Activated naive CD4-positive, alpha-beta T cell treated with anti-CD3 and anti-CD28 coated beads, Interleukin-2, amount 50 U/mL, for 16 hours (primary cell): ENCODE results near the gene BCAS3.
"Not testable (repeated sequence)": the region's sequence is repeated elsewhere in the genome, so short reads cannot be mapped to it uniquely, and the experiment has no call there.

Experiments
- DNase-seq: peaks from one replicate; pipeline ENCODE4 v3.0.0-alpha.2; 2020

BCAS3 gene

DNA sequence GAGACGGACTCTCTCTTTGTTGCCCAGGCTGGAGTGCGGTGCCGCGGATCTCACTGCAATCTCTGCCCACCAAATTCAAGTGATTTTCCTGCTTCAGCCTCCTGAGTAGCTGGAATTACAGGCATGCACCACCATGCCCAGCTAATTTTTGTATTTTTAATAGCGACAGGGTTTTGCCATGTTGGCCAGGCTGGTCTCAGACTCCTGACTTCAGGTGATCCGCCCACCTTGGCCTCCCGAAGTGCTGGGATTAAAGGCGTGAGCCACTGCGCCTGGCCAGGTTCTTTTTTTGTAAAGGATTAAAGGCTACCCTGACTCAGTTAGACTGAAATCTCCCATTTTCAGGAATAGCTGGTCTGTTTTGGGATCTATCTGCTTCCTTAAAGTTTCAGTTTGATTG, 681.9 kb downstream of the BCAS3 start:
- not testable (repeated sequence) for DNase-seq

DNA sequence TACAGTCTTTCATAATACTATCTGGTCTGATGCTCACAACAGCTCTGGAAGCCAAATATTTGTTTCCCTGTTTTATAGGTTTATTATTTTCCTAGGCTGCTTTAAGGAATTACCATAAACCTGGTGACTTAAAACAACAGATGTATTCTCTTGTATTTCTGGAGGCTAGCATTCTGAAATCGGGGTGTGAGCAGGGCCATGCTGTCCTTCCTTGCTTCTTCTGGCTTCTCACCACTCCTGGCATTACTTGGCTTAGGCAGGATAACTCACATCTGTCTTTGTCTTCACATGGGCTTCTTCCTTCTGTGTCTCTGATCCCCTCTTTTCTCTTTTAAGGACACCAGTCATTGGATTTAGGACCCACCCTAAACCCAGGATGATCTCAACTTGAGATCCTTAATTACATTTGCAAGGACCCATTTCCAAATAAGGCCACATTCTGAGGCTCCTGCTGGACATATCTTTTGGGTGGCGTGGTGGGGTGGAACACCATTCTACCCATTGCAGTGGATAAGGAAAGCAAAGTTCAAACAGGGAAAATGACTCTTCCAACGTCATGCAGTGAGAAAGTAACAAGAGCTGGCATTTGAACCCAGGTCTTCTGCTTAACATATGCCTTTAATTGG, 682.8 kb downstream of the BCAS3 start:
- no peak for DNase-seq

GRCh38 chr17:61361084-61361483, 683.4 kb downstream of the BCAS3 start:
- DNase-seq: no peak

- DNase-seq: no peak
Measured at GRCh38 chr17:61362396-61362795, 684.7 kb downstream of the BCAS3 start.

DNA sequence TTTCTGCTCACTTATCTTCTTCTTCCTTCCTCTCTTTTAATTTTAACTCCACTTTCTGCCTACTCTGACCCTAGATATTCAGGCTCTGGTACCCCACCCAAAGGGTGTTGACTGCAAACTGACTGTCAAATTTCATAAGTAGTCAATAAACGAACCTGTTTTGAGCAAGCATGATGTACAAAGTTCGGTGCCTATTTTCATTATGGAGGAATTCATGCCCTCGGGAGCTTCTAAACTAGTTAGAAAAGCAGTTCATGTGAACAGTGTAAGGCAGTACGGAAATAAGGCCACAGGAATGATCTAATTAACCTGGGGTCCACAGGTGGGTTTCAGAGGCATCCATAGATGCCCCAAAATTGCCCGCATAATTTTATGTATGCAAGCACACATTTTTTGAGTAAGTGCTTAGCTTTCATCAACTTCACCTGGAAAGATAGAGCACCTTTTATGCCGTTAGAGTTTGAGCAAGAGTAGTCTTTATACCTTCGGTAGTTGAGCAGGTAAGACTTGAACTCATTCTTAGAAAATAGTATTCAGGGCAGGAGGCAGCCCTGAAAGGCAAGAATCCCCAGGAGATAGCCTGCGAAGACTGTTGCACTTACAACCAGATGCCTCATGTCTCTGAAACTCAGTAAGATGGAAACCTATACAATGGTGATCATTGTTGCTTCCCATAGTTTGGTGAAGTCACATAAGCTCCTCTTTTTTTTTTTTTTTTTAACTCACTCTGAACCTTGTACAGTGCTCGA, 685.4 kb downstream of the BCAS3 start:
- DNase-seq: no peak

- no peak for DNase-seq
Measured at GRCh38 chr17:61363601-61364462, 686.2 kb downstream of the BCAS3 start.

DNA sequence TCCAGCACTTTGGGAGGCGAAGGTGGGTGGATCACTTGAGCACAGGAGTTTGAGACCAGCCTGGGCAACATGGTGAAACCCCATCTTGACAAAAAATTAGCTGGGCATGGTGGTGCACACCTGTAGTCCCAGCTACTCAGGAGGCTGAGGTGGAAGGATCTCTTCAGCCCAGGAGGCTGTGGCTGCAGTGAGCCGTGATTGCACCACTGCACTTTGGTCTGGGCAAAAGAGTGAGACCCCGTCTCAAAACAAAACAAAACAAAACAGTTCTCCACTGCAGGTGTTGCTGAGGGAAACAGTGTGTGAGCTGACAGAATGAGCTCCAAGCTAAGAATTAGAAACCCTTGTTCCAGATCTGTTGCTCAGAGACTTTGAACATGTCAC, 686.8 kb downstream of the BCAS3 start:
- DNase-seq: no peak

- DNase-seq: no peak
Measured at GRCh38 chr17:61366076-61366714, 688.5 kb downstream of the BCAS3 start.

DNA sequence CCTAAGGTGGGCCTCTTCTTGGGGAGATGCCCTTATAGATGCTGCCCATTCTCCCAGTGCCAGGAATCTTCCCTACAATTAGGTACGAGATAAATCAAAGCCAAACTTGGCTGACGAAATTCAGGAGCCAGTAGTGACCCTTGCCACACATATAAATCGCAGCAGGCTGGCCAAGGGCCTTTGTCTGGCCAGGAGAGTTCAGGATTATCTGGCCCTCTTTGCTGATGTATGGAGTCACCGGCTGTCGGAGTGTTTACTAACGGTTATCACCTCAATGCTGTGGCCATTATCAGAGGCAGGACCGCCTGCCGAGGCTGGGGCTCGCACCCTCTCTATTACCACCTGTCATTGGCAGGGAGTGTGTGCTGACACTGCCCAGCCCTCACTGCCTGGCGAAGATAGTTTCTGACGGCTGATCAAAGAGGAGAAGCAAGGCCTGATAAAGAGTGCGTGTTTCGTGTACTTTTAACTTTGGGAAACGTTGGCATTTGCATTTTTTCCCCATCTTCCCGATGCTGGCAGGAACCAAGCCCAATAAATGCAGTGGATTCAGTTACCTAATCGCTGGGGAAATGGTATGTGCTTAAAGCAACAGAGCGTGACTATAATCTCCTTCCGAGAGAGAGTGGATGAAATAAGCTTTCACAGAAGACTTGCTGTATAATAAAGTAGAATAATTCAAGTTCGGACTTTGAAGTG, 689.2 kb downstream of the BCAS3 start:
- DNase-seq: no peak

DNA sequence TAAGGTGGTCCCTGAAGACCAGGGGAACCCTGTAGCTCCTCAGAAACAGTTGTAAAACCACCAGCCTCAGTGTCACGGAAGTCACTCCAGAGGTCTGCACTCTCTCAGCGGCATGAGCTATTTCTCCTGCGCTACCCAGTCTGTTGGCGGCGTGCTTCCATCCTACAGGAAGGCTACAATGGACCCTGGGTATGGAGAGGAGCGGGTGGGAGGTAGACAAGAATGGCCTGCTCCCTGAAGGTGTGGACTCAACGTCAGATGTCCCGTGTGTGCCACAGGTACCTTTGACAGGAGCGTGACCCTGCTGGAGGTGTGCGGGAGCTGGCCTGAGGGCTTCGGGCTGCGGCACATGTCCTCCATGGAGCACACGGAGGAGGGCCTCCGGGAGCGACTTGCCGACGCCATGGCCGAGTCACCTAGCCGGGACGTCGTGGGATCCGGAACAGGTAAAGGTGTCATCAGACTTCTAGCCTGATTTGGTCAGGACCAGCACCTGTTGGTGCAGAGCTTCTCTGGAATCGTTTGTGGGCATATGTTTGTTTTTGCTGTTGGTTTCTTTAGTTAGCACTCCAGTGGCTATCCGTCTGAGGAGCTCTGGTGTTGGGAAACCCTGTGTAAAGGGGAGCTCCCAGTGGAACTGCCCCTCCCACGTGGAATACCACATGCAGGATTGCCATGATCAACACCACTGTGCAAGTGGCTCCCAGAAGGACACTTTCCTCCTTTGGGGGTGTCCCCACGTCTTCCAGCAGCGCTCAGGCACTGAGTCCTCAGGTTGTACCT, 690.6 kb downstream of the BCAS3 start:
- DNase-seq: no peak

GRCh38 chr17:61368832-61369450, 691.3 kb downstream of the BCAS3 start:
- DNase-seq: no peak

GRCh38 chr17:61369751-61370150, 692.1 kb downstream of the BCAS3 start:
- DNase-seq: no peak

DNA sequence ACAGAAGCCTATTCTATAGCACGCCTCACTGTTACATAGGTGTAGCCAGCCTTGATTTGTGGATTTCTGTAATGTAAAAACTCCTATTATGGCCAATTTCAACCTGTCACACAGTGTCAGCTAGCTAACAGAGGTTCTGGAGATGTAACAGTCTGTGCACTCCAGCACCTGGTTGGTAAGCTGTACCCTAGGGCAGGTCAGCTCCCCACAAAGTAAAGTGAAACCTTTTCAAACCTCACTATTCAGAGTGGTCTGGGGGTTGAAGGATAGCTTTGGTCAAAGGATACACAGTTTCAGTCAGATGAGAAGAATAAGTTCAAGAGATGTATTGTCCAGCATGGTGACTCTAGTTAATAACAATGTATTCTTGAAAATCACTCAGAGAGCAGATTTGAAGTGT, 693.5 kb downstream of the BCAS3 start:
- DNase-seq: no peak

GRCh38 chr17:61371606-61372005, 694.0 kb downstream of the BCAS3 start:
- DNase-seq: no peak

DNA sequence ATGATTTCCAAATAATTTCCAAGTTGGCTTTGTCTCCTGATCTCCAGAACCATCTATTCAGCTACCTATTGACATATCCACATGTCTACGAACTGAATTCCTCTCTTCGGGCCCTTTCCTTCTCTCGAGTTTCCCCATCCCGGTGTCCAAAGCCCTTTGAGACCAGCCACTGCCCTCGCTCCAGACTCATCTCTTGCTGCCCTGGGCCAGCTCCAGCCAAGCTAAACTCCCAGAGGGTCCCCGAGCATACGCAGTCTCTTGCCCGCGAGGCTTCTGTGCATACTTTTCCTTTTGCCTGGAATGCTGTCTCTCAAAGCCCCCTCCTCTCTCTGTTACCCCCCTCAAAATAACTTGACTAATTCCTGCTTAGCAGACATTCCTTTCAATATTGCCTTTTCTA, 694.8 kb downstream of the BCAS3 start:
- DNase-seq: no peak

GRCh38 chr17:61376931-61377838, 699.5 kb downstream of the BCAS3 start:
- no peak for DNase-seq

DNA sequence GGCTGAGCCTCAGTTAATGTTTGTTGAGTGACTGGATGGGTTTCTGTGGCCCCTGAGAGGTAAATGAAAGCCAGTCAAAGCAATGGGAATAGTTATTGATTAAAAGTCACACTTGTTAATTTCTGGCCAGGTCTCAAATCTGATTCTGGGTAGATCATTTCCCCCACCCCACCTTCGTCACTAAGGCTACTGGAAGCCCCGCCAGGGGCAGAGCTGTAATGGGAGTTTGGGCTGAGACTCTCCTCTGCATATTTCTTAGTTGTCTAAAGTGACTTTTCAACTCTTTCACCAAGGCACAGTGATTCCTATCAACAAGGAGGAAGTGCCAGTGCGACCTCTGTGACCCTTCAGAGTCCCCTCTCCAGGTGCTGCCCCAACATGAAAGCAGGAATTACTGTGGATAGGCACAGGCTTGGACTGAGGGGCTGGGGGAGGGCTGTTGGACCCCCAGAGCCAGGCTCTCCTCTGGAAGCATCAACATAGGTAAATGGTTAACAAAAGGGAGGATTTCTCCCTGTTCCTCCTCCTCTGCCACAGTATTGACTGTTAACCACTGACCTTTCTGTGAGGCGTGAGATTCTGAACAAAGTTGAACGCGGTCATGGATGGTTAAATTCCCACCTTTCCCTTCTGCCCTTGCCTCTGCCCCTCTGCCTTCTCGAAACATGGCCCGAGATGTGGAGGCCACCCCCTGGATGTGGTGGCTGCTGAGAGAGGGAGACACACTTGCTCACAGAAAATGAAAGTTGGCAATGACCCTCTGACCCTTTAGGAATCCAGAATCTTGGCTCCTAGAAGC, 701.2 kb downstream of the BCAS3 start:
- no peak for DNase-seq

DNA sequence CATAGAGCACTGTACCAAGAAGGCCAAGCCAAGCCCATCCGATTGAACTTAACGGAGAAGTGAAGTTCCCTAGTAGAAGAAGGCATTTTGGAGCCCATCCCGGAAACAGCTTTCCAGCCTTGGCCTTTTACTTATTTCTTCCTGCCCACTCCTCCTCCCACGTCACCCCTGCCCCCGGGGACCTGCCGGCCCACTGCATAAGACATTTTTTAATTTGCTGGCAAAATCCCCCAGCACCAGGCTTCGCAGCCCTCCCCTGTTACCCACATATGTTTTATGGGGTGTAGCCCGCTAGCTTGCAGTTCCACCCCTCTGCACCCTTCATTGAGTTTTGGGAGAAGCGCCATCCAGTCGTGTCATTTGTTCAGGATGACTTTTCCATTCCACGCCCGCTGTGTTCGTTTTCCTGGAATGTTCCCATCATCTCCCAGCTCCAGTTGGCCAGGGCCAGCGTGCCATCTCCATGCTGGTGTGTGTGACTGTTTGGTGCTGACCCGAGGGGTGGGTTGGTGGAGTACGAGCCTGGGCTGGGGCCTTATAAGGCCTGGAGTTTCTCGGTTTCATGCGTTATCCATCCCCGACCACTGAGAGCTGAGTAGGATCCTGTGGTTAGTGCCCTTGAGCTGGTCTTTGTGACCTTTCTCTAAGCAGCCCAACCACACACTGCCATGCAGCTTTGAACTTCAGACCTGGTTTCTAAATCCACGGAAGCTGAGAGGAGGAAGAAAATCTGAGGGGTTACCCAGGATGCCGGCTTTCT, 702.0 kb downstream of the BCAS3 start:
- DNase-seq: no peak
